Measurements from ENCODE around the gene MISP.

MISP gene

GRCh38 chr19:747432-748273, 3.3 kb upstream of the MISP start:
- DNase-seq: no peak

DNA sequence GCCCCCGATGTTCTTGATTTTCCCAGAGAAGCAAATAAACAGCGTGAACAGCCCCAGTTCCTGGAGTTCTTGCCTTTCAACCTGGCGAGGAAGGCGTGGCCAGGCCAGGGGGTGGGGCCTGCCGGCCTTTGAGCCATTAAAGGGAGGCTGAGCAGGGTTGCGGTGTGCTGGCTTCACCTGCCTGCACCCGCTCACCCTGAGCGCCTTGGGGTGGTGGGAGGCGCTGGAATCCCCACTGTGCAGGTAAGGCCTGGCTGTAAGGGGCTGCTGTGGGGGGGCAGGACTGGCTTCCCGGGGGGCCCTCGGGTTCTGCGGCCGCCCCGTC, 2.7 kb upstream of the MISP start:
- no peak for DNase-seq

GRCh38 chr19:749811-750210, 1.1 kb upstream of the MISP start:
- no peak for DNase-seq

DNA sequence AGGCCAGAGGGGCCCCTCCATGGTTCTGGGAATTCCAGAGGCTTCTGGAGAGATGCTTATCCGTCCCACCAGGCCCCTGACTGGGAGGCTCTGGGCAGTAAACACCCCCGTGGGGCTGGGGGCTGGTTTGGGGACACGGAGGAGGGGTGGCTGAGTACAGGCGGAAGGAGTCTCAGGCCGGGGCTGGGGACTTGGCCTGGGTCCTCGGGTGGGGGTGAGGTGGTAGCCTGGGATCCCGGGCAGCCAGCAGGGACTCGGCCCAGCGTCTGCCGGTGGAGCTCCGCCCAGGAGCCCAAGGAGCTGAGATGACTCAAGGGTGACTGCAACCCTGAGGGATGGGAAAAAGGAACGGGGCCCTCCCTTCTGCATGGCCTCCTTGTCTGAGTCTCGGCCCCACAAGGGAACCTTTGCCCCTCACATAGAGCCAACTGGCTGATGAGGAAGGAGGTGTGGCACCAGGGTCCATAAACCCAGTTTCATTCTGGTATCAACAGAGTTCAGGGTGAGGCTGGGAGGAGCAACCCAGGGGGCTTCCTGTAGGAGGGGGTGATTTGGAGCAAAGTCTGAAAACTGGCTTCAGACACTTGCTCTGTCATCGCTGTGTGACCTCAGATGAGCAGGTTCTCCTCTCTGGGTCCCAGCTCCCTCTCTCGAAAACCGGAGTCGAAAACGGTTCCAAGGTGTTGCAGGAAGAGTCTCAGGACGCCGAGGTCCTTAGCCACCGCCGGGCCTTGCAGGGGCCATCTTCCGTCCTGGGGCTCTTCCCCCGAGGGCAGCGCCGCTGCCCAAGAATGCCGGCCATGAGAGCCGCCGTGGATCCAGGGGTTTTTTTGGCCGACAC, 809 bp downstream of the MISP start:
- no peak for DNase-seq

- DNase-seq: peak; percentile 78
These were observed 2.0 kb downstream of the MISP start for GRCh38 chr19:752652-753517.

DNA sequence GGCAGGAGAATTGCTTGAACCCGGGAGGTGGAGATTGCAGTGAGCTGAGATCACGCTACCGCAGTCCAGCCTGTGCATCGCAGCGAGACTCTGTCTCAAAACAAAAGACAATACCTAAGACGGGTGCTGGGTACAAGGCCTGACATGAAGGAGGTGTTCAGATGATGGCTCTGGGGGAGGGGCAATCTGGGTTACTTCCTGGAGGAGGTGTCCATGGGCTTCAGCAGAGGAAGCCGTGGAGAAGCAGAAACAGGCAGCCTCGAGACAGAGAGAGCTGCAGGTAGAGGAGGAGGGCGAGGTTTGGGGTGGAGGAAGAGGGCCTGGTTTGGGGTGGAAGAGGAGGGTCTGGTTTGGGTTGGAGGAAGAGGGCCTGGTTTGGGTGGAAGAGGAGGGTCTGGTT, 3.6 kb downstream of the MISP start:
- no peak for DNase-seq

- no peak for DNase-seq
These were observed 4.2 kb downstream of the MISP start for GRCh38 chr19:755063-755462.

GRCh38 chr19:756236-756635, 5.3 kb downstream of the MISP start:
- DNase-seq: no peak

DNA sequence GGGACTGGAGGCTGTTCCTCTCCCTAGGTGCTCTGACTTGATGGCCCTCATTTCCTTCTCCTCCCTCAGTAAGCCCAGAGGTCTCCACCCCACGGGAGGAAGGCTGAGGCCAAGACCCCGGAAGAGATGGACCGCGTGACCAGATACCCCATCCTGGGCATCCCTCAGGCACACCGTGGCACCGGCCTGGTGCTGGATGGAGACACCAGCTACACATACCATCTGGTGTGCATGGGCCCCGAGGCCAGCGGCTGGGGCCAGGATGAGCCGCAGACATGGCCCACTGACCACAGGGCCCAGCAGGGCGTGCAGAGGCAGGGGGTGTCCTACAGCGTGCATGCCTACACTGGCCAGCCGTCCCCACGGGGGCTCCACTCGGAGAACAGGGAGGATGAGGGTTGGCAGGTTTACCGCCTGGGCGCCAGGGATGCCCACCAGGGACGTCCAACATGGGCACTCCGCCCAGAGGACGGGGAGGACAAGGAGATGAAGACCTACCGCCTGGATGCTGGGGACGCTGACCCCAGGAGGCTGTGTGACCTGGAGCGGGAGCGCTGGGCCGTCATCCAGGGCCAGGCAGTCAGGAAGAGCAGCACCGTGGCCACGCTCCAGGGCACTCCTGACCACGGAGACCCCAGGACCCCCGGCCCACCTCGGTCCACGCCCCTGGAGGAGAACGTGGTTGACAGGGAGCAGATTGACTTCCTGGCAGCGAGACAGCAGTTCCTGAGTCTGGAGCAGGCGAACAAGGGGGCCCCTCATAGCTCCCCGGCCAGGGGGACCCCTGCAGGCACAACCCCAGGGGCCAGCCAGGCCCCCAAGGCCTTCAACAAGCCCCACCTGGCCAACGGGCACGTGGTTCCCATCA, 6.1 kb downstream of the MISP start:
- no peak for DNase-seq

DNA sequence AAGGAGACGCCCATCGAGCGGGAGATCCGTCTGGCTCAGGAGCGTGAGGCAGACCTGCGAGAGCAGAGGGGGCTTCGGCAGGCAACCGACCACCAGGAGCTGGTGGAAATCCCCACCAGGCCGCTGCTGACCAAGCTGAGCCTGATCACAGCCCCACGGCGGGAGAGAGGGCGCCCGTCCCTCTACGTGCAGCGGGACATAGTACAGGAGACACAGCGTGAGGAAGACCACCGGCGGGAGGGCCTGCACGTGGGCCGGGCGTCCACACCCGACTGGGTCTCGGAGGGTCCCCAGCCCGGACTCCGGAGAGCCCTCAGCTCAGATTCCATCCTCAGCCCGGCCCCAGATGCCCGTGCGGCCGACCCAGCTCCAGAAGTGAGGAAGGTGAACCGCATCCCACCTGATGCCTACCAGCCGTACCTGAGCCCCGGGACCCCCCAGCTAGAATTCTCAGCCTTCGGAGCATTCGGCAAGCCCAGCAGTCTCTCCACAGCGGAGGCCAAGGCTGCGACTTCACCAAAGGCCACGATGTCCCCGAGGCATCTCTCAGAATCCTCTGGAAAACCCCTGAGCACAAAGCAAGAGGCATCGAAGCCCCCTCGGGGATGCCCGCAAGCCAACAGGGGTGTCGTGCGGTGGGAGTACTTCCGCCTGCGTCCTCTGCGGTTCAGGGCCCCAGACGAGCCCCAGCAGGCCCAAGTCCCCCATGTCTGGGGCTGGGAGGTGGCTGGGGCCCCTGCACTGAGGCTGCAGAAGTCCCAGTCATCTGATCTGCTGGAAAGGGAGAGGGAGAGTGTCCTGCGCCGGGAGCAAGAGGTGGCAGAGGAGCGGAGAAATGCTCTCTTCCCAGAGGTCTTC, 7.1 kb downstream of the MISP start:
- DNase-seq: no peak

DNA sequence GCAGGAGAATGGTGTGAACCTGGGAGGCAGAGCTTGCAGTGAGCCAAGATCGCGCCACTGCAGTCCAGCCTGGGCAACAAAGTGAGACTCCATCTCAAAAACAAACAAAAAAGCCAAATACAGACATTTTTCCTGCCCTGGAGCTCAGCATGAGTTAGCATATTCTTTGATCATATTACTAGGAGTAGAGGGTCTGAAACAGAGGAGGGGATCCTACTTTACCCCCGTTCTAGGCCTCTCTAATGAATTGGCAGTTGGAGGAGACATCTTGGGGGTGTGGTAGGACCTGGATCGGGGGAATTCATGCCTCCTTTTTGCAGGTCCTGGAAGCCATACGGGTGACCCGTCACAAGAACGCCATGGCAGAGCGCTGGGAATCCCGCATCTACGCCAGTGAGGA, 12.3 kb downstream of the MISP start:
- no peak for DNase-seq

DNA sequence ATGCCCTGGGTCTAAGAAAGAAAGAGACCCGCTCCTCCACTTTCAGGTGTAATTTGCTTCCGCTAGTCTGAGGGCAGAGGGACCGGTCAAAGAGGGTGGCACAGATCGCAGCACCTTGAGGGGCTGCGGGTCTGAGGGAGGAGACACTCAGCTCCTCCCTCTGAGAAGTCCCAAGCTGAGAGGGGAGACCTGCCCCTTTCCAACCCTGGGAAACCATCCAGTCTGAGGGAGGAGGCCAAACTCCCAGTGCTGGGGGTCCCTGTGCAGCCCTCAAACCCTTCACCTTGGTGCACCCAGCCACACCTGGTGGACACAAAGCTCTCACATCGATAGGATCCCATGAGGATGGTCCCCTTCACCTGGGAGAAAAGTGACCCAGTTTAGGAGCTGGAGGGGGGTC, 13.0 kb downstream of the MISP start:
- no peak for DNase-seq

- no peak for DNase-seq
These were observed 13.4 kb downstream of the MISP start for GRCh38 chr19:764301-764700.

- DNase-seq: no peak
These were observed 14.3 kb downstream of the MISP start for GRCh38 chr19:765179-765738.

GRCh38 chr19:768424-768823, 17.5 kb downstream of the MISP start:
- no peak for DNase-seq

- DNase-seq: no peak
These were observed 18.7 kb downstream of the MISP start for GRCh38 chr19:769616-770015.

DNA sequence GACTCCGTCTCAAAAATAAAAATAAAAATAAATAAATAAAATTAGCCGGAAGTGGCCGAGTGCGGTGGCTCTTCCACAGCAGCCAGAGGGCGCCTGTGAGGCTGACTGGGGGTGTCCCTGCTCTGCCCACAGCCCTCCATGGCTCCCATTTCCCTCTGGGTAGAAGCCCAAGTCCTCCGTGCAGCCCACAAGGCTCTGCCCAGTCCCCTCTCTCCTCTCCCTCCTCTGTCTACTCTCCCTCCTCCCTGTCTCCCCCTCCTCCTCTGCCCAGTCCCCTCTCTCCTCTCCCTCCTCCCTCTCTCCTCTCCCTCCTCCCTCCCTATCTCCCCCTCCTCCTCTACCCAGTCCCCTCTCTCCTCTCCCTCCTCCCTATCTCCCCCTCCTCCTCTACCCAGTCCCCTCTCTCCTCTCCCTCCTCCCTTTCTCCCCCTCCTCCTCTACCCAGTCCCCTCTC, 20.4 kb downstream of the MISP start:
- no peak for DNase-seq

- DNase-seq: no peak
These were observed 21.2 kb downstream of the MISP start for GRCh38 chr19:772063-772462.

DNA sequence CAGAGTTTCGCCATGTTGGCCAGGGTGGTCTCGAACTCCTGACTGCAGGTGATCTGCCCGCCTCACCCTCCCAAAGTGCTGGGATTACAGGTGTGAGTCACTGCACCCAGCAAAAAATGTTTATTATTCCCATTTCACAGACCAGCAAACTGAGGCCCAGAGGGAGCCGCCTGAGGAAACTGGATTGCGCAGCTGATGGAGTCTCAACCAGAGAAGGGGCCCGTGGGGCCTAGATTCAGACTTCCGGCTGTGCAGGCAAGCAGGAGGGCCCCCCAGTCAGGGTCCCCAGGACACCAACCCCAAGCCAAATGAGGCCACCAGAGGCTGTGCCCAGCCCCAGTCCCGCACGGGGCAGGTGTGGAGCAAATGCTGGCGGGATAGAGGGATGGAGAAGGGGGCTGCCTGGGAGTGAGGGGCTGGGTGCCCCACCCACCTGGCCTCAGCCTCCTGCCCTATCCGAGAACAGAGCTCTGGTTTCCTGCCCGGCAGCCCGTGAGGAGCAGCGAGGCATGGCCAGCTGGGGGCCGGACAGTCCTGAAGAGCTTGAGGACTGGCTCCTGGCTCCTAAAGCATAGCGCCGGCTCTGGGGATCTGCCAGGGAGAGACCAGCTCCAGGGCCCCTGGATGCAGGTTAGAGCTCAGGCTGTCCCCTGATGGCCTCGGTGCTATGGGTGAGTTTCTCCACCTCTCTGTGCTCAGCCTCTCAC, 22.0 kb downstream of the MISP start:
- DNase-seq: no peak

- DNase-seq: no peak
These were observed 25.6 kb downstream of the MISP start for GRCh38 chr19:776549-776948.

Measured in SHP77 treated with DMSO at 0.1 percent for 48 hours (cell line).